Measurements from ENCODE around the gene GRID1.

DNA sequence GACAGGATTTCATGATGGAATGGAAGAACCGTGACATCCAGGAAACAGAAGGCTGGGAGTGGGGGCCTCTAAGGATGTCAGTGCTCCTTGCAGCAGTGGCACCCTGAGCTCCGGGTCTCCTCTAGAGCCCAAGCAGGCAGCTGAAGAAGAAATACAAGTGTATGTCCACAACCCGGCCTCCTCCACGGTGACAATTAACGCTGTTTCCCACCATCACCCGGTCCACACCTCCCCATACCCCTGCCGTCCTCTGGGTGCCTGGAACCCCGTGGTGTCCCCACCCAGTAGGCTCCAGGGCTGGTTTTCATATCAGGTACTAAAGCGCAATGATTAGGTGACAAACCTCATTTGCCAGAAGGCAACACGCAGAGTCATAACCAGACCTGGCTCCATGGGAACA is 30.3 kb downstream of the GRID1 start:
- no peak for TF ChIP-seq EP300 (IDR thresholded peaks at IDR 0.05; ENCODE audit: borderline replicate concordance in 1 of 2, low read depth in 1 of 2, low read length in 1 of 2)
- TF ChIP-seq TCF12 (IDR thresholded peaks at IDR 0.05), result no peak
- TF ChIP-seq TAF1 (IDR thresholded peaks at IDR 0.05; ENCODE audit: borderline replicate concordance, low read depth, low read length), result no peak
- TF ChIP-seq, protein P1, sequence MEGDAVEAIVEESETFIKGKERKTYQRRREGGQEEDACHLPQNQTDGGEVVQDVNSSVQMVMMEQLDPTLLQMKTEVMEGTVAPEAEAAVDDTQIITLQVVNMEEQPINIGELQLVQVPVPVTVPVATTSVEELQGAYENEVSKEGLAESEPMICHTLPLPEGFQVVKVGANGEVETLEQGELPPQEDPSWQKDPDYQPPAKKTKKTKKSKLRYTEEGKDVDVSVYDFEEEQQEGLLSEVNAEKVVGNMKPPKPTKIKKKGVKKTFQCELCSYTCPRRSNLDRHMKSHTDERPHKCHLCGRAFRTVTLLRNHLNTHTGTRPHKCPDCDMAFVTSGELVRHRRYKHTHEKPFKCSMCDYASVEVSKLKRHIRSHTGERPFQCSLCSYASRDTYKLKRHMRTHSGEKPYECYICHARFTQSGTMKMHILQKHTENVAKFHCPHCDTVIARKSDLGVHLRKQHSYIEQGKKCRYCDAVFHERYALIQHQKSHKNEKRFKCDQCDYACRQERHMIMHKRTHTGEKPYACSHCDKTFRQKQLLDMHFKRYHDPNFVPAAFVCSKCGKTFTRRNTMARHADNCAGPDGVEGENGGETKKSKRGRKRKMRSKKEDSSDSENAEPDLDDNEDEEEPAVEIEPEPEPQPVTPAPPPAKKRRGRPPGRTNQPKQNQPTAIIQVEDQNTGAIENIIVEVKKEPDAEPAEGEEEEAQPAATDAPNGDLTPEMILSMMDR (IDR thresholded peaks at IDR 0.05), result no peak
- TF ChIP-seq GABPA (IDR thresholded peaks at IDR 0.05; ENCODE audit: low read depth), result no peak
- TF ChIP-seq RAD21 (IDR thresholded peaks at IDR 0.05; ENCODE audit: low read length), result no peak
- TF ChIP-seq SMC3 (IDR thresholded peaks at IDR 0.05; ENCODE audit: low read depth, low read length), result no peak
- no peak for TF ChIP-seq JUND (IDR thresholded peaks at IDR 0.05)
- no peak for TF ChIP-seq MXI1 (IDR thresholded peaks at IDR 0.05; ENCODE audit: low read depth, low read length)
- no peak for TF ChIP-seq SIN3A (IDR thresholded peaks at IDR 0.05; ENCODE audit: borderline replicate concordance, low read depth, low read length)
- TF ChIP-seq RCOR1 (IDR thresholded peaks at IDR 0.05; ENCODE audit: low read length), result no peak
- no peak for TF ChIP-seq POLR2AphosphoS5 (IDR thresholded peaks at IDR 0.05; ENCODE audit: low read depth, low read length)
- no peak for TF ChIP-seq ELF1 (IDR thresholded peaks at IDR 0.05)
